ENCODE results near the gene CD300LF. TPM values are rescaled to one million over a fixed set of nuclear protein-coding genes. Genes with fewer than 3 reads are reported as not detected.

Gene CD300LF
- total and polyA plus RNA-seq, 2 experiments from 2014 or later = not detected

DNA sequence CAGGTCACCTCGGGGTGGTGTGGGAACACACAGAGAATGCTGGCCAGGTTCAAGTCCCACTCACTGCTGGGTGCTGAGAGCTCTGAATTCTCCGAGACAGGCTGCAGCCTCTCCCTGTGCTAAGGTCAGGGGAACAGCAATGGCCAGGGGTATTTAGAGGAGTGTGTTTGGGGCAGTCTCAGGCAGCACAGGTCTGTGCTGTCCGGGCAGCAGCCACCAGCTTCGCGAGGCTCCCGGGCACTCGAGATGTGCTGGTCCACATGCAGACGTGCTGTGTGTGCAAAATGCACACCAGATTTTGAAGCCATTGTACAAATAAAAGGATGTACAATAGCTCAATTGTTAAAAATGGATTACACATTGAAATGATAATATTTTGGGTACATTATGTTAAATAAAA, 42.8 kb upstream of the CD300LF start:
- TF ChIP-seq, protein P1, sequence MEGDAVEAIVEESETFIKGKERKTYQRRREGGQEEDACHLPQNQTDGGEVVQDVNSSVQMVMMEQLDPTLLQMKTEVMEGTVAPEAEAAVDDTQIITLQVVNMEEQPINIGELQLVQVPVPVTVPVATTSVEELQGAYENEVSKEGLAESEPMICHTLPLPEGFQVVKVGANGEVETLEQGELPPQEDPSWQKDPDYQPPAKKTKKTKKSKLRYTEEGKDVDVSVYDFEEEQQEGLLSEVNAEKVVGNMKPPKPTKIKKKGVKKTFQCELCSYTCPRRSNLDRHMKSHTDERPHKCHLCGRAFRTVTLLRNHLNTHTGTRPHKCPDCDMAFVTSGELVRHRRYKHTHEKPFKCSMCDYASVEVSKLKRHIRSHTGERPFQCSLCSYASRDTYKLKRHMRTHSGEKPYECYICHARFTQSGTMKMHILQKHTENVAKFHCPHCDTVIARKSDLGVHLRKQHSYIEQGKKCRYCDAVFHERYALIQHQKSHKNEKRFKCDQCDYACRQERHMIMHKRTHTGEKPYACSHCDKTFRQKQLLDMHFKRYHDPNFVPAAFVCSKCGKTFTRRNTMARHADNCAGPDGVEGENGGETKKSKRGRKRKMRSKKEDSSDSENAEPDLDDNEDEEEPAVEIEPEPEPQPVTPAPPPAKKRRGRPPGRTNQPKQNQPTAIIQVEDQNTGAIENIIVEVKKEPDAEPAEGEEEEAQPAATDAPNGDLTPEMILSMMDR (IDR thresholded peaks at IDR 0.05; ENCODE audit: low read depth, low read length) = no peak
- no peaks in the 10 kb centered on the region for H3K27me3 ChIP-seq
- no peaks in the 10 kb centered on the region for H3K36me3 ChIP-seq
- H3K4me3 ChIP-seq = no peak overlapping the region
- H3K27ac ChIP-seq = no peak overlapping the region
- H3K4me1 ChIP-seq (ENCODE audit: low read depth) = peaks cover 27% of the 10 kb centered on the region
- no peak for DNase-seq (ENCODE audit: low read depth in 1 of 2, low spot score in 1 of 2)
- H3K9me3 ChIP-seq (ENCODE audit: low read depth) = no peaks in the 10 kb centered on the region

DNA sequence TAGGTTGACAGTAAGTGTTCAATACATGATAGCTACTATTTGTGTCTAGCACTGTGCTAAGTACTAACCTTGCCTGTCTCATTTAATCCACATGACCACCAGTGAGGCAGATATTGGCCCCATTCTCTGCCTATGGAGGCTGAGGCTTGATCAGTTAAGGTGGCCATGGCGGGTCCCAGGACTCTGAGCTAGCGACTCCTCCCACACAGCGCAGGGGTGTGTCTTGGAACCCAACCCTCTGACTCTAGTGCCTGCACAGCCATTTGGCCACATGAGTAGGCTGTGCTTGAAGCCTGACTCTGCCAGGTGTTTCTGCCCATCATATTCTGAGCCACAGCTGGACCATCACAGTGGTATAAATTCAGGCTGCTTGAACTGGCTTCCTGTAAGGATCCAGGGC, 42.1 kb upstream of the CD300LF start:
- DNase-seq (ENCODE audit: low read depth in 1 of 2, low spot score in 1 of 2) = no peak
- Histone ChIP-seq H3K4me1 (ENCODE audit: low read depth) (peaks cover 26% of the 10 kb centered on the region), H3K27me3 (no peaks in the 10 kb centered on the region), H3K36me3 (no peaks in the 10 kb centered on the region), H3K9me3 (ENCODE audit: low read depth) (no peaks in the 10 kb centered on the region), H3K27ac (no peak overlapping the region), H3K4me3 (no peak overlapping the region)
- TF ChIP-seq, protein P1 (IDR thresholded peaks at IDR 0.05; ENCODE audit: low read depth, low read length) = no peak

DNA sequence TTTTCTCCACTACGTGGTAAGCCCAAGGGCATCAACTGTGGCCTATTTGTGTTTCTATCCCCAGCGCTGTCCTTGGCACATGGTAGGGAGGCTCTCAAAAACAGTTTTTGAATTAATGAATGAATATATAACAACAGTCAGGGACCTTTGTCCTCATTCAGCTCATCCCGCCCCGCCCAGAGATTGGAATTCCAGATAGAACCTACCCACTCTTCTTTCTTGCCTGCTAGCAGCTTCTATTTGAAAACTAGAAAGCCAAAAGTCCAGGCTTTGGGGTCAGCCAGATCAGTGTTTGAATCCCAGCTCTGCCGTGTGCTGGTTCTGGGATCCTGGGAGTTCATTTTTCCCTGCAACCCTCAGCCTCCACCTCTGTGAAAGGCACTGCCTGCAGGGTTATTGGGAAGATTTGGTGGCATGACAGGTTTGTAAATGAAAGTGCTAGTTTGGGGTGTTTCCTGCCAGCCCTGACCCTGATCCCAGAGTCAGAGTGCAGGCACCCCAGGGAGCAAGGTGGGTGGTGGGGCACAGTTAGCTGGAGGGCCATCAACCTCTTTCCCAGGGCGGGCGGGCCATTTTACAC, 40.2 kb upstream of the CD300LF start:
- no peaks in the 10 kb centered on the region for H3K36me3 ChIP-seq

DNA sequence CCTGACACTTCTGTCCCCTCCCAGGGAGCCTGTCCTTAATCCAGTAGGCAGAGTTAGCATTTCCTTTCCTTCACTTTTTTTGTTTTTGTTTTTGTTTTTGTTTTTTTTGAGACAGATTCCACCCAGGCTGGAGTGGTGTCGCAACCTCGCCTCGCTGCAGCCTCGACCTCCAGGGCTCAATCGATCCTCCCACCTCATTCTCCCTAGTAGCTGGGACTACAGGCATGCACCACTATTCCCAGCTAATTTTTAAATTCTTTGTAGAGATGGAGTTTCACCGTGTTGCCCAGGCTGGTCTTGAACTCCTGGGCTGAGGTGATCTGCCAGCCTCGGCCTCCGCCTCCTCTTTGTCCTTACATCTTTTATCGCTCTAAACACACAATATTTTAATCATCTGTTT, 39.7 kb upstream of the CD300LF start:
- TF ChIP-seq, protein P1 (IDR thresholded peaks at IDR 0.05; ENCODE audit: low read depth, low read length) = no peak
- Histone ChIP-seq H3K36me3 (no peaks in the 10 kb centered on the region), H3K9me3 (ENCODE audit: low read depth) (no peaks in the 10 kb centered on the region), H3K27me3 (no peaks in the 10 kb centered on the region), H3K4me3 (no peak overlapping the region), H3K4me1 (ENCODE audit: low read depth) (peaks cover 15% of the 10 kb centered on the region), H3K27ac (no peak overlapping the region)
- no peak for DNase-seq (ENCODE audit: low read depth in 1 of 2, low spot score in 1 of 2)

More for the DNA sequence above, 40.2 kb upstream of the CD300LF start:
- no peak overlapping the region for H3K4me3 ChIP-seq
- TF ChIP-seq, protein P1 (IDR thresholded peaks at IDR 0.05; ENCODE audit: low read depth, low read length) = no peak
- no peaks in the 10 kb centered on the region for H3K9me3 ChIP-seq (ENCODE audit: low read depth)
- no peaks in the 10 kb centered on the region for H3K27me3 ChIP-seq
- DNase-seq (ENCODE audit: low read depth in 1 of 2, low spot score in 1 of 2) = no peak
- H3K27ac ChIP-seq = no peak overlapping the region
- peaks cover 16% of the 10 kb centered on the region for H3K4me1 ChIP-seq (ENCODE audit: low read depth)

DNA sequence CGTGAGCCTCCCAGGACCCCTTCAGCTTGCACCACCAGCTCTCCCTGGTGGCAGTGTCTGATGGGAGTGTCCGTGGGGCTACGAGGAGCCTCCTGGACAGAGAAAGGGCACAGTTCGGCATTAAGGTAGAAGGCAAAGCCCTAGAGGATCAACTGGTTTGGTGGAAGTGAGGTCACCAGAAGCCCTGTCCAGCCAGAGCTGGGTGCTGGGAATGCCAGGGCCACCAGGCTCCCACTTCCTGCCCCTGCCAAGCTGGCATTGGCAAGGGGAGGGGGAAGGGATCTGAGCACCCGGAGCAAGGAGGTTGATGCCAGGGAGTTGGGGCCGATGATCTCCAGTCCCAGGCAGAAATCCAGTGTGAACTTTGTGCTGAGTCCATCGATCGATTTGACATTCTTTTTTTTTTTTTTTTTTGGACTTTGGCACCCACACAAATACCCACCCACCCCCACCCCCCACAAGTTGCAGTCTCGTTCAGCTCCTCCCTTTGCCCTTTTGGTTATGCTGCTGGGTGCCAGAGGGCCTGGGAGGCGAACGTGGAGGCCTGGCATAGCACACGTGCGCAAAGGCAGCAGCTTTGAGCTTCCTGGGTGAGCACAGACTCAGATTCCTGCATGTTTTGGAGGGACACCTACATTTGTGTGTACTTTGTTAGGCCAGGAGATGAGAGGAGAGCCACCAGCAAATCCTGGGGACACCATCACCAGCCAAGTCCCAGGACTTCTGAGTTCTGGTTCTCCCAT, 37.8 kb upstream of the CD300LF start:
- Histone ChIP-seq H3K27me3 (no peaks in the 10 kb centered on the region), H3K4me3 (peak overlapping the region; percentile 67), H3K9me3 (ENCODE audit: low read depth) (no peaks in the 10 kb centered on the region), H3K36me3 (no peaks in the 10 kb centered on the region), H3K4me1 (ENCODE audit: low read depth) (peaks cover 31% of the 10 kb centered on the region), H3K27ac (no peak overlapping the region)
- TF ChIP-seq, protein P1 (IDR thresholded peaks at IDR 0.05; ENCODE audit: low read depth, low read length) = no peak
- no peak for DNase-seq (ENCODE audit: low read depth in 1 of 2, low spot score in 1 of 2)
